GM21737 (cell line): ENCODE measurements around the gene GPSM3.
"Not testable (repeated sequence)": the region's sequence is repeated elsewhere in the genome, so short reads cannot be mapped to it uniquely, and the experiment has no call there.

Experiments
- ATAC-seq: cut with Tn5 transposase; IDR thresholded peaks from one replicate; pipeline ENCODE4 v1.9.1; 2021; ENCODE audit warnings: mild to moderate bottlenecking, moderate library complexity; ENCODE audit not compliant: unreplicated experiment

The GPSM3 gene

DNA sequence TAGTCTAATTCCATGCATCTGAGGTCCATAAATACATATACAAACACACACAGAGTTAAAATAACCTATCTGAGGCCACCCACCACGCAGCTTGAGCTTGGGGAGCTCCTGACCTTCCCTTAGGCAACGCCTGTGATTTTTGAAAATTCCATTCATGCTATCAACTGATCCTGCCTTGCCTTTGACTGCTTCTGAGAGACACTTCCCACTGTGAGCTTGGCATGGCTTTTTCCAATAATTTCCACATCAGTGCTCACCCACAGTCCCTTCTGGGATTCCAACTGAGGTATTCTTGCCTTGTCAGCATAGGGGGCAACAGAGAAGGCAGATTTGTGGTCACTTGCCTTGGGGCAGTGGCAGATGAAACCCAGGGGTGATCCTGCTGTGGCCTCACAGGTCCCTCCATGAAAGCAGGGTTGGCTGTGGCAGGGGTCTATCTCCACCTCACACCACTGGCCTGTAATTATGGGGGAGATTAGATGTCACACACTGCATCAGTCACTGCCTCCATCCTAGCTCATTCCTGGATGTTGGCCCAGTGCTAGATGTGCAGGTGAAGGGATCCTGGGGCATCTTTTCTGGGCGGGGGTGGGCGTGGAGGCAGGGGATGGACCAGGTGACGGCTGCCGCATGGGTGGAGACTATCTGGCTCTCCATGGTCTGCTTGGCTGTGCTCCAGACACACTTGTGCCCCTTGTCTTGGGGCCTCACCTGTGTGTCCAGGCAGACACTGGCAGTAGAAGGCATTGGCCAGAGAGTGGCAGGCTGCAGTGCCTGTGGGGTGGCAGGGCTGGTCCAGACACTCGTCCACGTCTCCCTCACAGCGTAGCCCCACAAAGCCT is 11.2 kb upstream of the GPSM3 start:
- no peak for ATAC-seq

DNA sequence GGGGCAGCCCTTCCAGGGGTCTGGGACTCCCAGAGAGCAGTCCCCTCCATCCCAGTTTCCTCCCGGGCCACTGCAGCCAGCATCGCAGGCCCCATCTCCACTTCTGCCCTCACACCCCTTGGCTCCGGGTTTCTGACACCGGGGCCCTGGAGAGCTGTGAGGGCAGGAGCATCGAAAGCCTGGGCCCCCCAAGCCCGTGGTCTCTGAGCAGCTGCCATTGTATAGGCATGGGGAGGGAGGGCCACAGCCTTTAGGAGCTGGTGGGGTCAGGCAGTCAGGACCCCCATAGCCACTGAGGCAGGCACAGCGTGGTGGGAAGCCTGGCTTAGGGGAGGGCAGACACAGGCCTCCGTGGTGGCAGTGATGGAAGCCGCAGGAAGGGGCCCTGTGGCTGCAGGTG is 9.7 kb upstream of the GPSM3 start:
- ATAC-seq, result no peak

DNA sequence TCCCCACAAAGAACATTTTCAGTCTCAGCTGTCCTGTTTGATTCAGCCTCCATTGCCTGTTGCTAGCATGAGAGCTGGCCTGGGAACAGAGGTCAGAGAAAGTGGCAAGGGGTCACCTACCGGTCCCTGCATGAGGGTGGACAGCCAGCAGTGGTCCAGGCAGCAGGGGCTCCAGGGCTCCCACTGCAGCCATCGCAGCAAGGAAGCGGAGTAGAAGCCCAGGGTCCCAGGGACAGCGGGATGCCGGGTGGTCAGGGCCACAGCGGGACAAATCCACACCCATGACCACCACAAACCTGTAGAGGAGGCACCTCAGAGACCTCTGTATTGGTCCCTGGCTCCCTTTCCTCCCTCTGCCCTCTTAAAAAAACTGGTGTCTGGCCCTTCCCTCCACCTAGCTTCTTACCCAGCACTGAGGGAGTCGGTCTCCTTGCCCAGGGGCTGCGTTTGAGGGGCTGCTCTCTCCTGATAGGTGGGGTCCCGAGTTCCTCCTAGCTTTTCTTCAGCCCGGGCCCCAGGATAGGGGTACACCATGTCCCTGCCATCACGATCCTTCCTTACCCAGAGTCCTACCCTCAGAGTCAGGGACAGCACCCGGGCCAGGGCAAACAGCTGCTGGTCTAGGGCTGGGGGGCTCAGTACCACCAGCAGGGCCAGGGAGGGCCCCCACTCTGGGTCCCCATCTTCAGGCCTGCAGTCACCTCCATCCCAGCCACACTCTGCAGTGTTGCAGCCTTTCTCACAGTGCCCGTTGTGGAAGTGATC is 8.4 kb upstream of the GPSM3 start:
- ATAC-seq, result no peak

DNA sequence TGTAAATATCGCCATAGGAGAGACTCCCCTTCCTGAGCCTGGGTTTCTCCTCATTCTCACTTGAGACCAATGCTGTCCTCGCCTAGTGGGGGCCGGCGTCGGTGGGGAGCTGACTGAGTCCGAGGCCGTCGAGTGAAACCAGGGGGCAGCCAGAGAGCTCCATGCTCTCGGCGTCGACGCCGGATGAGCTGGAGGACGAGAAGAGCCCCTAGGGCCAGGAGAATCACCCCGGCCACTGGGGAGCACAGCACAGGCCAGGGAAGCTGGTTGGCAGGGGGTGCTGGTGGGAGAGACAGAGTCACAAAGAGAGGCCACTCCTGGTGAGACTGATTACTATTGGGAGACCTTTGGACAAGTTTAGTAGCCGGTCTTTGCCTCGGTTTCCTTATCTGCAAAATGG is 6.4 kb upstream of the GPSM3 start:
- ATAC-seq, result no peak

DNA sequence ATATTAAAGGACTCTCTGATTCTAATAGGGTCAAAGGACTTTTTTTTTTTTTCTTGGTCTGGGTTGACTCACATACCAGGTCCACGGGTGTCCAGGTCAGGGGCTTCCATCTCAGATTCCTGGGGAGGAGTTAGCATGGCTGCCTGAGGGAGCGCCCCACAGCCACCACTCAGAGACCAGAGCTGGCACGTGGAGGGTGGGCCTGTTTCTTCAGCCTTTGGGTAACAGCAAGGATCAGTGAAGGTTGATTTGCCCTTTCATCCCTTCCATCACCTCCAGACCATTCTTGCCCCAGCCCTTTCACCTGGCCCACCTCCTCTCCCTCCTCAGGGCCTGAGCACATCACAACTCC is 5.9 kb upstream of the GPSM3 start:
- ATAC-seq, result no peak

DNA sequence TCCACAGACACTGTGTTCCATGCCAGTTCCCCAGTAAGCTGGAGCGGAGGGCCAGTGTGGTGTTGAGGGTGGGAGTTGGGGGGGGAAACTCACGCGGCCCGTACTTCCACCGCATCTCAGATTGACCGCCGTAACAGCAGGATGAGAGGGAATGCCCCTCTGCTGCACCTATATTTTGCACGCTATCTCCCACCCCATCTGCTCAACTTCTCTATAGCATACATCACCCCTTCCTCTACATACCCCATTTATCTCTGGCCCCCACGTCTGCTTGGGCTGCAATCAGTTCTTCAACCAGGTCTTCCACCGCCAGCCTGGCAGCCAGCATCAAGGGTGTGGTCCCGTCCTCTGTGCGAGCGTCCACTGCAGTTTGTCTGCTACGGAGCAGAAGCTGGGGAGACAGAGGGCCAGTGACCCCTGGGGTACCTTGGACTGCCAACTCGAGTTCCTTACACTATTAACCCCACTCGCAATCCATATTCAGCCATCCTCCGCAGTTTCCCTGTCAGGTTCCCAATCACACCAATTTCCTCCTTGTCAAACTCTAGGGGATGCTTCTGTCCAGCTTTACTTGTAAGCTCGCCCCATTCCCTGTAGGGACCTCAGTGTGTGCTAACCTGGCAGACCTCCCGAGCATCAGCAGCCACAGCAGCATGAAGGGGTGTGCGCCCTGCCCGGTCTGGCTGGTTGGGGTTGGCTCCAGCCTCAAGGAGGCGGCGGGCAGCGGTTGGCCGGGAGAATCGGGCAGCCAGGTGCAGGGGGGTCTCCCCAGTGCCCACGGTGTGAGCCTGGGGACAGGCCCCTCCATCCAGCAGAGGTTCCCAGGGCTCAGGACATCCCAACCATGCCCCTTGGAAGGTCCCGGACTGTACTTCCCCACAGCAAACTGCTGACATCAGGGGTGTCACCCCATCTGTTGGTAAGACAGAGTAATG is 4.5 kb upstream of the GPSM3 start:
- no peak for ATAC-seq

DNA sequence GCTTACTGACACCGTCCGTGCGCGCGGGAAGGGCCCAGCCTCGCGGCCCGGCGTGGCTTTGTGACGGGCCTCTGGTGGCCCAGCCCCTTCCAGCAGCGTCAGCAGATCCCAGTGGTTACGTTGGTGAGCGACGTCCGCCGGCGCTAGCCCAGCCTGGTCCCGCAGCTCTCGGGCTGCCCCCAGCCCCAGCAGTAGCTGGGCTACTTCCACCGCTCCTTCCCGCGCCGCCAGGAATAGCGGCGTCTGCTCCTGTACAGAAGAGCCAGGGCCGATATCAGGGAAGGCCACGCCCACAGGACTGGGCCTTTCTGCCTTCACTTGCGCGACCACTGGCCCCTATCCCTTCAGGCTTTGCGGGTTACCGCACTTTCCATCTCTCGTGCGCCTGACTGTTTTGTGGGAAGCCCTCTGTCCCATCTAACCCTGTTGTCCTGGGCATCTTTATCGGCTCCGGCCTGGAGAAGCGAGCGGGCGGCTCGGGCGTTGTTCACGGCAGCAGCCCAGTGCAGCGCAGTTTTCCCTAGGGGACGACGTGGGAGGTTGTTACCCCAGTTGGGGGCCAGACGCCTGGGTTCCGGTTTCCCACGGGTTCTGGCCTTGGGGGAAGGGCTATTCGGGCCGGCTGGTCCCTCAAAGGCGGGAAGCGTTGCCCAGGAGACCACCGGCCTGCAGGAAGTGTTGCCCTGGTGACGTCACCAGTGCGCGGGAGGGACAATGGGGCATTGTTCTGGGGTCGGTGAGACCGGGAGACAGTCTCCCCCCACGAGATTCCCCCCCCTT is 3.6 kb upstream of the GPSM3 start:
- ATAC-seq, result peak; percentile 76

DNA sequence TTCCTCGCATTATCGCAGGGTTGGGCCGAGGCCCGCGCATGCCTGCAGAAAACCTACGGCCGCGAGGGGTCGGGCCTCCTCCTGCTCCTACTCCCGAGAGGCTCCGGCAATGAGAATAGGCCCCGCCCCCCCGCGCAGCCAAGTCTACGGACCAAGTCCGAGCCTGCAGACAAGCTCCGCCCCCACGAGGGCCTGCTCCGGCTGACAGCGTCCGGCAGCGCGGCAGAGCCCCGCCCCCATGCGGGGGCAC is 3.1 kb upstream of the GPSM3 start:
- peak; percentile 64 for ATAC-seq

DNA sequence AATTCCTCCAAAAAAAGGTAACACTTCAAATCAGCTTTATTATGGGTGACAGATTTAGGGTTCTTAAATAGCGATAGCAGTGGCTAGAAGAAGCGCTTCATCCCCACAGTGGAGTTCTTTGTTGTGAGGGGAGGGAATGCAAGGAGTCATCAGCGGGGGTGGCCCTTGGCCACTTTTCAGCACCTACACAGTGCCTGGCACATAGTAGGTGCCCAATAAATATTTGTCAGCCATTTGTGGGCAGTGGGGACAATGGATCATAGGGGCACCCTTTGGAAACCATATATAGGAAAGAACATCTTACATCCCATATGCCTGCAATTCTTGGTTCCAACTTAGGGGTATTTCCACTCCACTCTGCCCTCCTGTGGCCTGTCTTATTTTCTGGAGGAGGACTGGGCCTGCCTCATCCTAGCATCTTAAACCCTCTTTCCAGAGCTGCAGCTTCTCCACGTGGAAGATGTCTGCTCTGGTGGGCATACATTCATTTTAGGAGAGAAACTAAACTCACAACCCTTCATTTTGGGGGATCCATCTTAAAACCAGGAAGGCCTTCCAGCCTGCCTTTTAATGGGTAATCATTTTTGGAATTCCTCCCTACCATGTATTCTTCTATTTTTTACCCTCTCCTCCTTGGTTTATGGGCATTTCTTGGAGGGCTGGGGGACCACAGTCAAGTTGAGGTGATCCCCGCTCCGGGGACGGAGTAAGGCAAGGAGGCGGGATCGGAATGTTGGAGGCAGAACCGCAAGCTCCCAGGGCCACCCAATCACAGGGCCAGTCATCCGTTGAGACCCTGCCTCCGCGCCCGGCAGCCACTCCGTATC is 2.6 kb upstream of the GPSM3 start:
- ATAC-seq, result no peak

DNA sequence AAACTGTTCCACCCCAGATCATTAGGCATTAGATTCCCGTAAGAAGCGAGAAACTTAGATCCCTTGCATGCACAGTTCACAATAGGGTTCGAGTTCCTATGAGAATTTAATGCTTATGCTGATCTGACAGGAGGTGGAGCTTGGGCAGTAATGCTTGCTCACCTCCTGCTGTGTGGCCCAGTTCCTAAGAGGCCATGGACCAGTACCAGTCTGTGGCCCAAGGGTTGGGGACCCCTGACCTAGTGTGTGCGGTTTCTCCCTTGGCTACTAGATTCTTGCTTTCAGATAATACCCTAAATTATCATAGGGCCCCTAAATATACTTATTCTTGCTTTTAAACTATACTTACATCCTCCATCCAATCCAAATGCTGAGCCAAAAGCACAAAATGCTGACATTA is 1.9 kb upstream of the GPSM3 start:
- no peak for ATAC-seq

DNA sequence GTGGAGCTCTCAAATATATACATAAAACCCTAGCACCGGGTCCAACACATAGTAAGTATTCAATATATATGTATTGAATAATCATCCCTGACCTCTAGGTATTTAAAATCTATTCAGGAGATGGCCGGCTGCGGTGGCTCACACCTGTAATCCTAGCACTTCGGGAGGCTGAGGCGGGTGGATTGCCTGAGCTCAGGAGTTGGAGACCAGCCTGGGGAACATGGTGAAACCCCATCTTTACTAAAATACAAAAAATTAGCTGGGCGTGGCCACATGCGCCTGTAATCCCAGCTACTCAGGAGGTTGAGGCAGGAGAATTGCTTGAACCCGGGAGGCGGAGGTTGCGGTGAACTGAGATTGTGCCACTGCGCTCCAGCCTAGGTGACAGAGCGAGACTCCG is 653 bp upstream of the GPSM3 start:
- ATAC-seq, result not testable (repeated sequence)

DNA sequence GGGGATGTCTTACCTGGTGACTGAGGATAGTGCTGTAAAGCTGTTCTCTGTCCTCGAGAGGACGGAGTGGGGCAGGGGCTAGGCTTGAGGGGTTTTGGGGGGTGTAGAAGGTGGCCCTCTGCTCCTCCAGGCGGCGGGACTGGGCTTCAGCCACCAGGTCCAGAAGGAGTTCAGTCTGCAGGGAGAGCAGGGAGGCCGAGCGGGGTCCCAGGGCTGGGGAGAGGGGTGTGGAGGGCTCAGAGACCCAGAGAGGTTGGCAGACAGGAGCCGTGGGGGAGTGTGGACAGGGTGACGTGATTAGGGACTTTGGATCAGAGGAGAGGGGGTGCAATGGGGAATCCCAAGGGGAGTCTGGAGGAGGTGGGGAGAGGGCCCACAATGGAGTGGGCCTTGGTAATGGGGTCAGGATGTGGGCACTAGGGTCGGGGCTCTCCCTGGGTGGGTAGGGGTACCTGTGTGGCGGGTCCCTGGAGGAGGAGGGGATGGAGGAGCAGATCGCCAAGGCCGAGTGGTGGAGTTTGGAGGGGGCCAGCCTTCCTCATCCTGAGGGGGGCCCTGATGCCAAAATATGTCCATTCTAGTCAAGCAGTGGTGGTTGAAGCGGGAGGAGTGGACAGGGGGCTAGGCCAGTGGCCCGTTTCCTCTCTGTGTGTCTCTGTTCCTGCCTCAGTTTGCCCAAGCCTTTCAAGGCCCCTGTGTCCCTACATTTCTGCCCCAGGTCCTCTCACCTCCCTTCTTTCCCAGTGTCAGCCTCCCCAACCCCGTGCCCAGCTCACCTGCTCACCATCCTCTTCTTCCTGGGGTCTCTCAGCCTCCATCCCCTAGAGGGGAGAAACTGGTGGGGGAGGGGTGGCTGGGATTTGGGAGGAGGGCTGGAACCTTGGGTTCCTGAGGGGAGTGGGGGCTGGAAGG is 491 bp downstream of the GPSM3 start:
- ATAC-seq, result no peak

DNA sequence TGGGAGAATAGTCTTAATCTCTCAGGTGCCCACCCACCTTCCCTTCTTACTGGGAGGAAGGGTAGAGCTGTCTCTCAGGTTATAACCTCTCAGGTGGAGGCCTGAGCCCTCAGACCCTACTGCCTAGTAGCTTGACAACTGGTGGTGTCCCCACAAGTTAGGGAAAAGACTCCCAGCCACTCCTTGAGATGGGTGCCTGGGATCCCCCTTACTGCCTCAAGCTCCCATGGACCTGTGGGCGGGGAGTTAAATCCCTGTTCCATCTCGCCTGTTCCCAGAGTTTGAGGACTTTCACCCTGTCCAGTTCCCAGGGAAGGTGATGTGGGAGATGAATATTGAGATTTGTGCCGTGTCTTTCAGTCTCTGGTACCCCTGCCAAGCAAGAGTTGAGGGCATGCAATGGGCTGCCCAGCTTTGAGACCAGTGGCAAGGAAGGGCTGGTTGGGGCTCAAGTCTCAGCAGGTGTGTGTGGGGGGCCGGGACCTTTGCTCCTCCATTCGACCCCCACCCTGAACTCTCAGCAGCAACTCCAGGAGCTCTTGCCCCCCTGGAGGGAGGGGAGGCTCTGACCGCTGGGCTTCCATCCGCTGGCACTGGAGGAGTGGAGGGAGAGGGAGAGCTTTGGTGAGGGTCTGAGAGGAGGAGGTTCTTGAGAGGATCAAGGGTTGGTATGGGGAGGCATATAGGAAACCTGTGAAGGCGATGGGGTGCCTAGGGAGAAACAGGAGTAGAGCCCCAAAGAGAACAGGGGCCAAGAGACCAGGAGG is 1.3 kb downstream of the GPSM3 start:
- ATAC-seq, result no peak

DNA sequence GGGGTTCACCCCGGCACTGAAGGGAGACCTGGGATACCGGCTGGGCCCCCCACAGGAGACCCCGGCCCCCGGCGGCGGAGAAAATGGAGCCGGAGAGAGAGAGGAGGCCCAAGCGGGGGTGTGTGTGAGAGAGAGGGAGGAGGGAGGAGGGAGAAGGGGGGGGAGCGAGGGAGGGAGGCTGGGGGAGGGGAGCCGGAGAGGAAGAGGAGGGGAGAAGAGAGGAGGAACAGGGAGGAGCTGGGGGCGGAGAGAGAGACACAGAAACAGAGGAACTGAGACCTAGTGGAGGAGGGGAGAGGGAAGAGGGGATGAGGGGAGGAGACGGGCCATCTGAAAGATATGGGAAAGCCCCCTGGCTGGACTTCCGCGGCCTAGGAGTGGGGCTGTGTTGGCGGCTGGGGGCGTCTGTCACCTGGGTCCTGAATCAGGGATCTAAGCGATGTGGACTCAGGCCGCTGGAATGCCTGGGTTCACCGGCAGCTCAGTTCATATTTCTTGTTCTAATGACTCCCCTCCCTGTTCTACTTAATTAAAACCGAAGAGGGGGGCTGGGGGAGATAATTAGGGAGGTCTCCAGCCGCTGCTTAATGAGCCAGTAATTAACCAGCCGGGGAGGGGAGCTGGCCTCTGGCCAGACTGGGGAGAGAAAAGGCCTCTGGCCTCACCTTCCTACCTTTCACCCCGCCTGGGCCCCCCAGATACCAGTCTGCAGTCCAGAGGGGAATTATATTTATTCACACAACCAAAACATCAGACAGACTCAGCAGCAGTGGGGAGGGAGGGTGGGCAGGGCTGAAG is 2.2 kb downstream of the GPSM3 start, which contains the start of gene PBX2:
Gene PBX2 (minus strand): TSS at position 149 of the 798 bp plus-strand sequence. CDS start 287 bp downstream, outside the sequence.
- ATAC-seq, result peak; percentile 43

DNA sequence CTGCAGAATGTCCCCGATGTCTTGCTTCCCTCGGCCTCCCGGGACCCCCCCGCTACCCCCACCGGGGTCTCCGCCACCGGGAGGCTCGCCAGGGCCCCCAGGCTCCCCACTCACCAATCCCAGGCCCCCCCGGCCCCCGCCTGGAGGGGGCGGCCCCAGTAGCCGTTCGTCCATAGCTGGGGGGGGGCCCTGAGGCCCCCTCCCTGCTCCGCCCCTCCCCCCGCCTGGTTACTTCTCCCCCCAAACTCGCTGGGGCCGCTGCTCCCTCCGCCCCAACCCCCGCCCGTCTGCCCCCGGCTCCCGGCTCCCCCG is 2.7 kb downstream of the GPSM3 start:
- no peak for ATAC-seq

DNA sequence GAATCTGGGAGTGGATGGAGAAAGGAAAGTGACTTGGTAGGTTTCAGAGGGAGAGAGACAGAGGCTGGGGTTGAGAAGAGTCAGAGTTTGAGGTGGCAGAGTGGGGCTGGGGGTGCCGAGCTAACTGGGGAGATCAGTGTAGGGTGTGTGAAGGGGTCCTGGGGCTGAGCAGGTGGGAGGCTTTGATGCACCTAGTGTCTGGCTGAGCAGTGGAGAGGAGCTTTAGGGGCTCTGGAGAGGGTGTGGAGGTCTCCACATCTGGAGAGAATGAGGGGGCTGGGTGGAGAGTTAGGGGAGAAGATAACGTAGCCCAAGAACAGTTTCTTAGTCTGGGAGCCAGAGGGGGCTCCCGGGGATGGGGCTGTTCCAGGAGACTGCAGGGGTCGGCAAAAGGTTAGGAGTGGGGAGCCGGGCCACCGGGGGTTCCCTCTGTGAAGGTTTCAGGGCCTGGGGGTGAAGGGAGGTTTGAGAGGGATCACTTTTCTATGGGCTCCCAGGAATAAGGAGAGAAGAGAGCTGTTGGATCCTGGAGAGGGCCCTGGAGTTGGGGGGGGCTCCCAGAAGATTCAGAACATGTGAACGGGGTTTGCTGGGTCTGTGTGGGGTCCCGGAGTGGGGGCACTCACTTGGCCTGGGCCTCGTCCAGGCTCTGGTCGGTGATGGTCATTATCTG is 3.2 kb downstream of the GPSM3 start:
- no peak for ATAC-seq
